Mucosa of descending colon (tissue), 3 donors: ENCODE measurements around the gene TBL1XR1. TPM values are rescaled to one million over a fixed set of nuclear protein-coding genes. Genes with fewer than 3 reads are reported as not detected.

Source experiments
- ATAC-seq: fragments of 200-7000 bp; cut with Tn5 transposase; one replicate; pipeline ENCODE4 v1.9.1; 2020; ENCODE audit warnings: mild to moderate bottlenecking, moderate library complexity
- DNase-seq, 3 donors: peaks; one replicate each; pipeline ENCODE4 v3.0.0-alpha.2; 2020
- H3K36me3 ChIP-seq: fragments of 200-600 bp; one replicate; pipeline ENCODE4 v1.8.0; 2021; ENCODE audit warnings: low read depth, mild to moderate bottlenecking
- H3K4me1 ChIP-seq: fragments of 200-600 bp; one replicate; pipeline ENCODE4 v1.8.0; 2021; ENCODE audit warnings: low read depth, mild to moderate bottlenecking
- H3K4me3 ChIP-seq: fragments of 200-600 bp; one replicate; pipeline ENCODE4 v1.8.0; 2021; ENCODE audit warnings: mild to moderate bottlenecking
- H3K9me3 ChIP-seq: fragments of 200-600 bp; one replicate; pipeline ENCODE4 v1.8.0; 2021; ENCODE audit warnings: mild to moderate bottlenecking
- CTCF ChIP-seq: fragments of 200-600 bp; IDR thresholded peaks from one replicate; pipeline ENCODE4 v1.8.0; 2022; ENCODE audit warnings: antibody characterized with exemption, mild to moderate bottlenecking
- intact Hi-C, 2 donors: fragments of 100-400 bp; cut with DNase I in 1 of 2; cut with micrococcal nuclease in 1 of 2; formaldehyde crosslinking; loops; one replicate each; pipeline versions ENCODE4 v1.11.0 to v1.11.1; 2022; cut with DNase I, micrococcal nuclease
- total RNA-seq, 3 donors: library from RNA; stranded (reverse); fragmentation: NEBNext Ultra II Directional in 2 of 3; extraction: Animal tissue kit (Norgen Biotek cat#: 25700) in 2 of 3; gene quantifications; one replicate each; pipeline versions ENCODE4 v1.2.1 to v1.2.4, GENCODE V29; 2021 to 2023
- donor health status: DM: no; HTN: no; CAD: no; lungs with moderate emphysema.
- donor health status: DM: no; HTN: no; CAD: no.
- donor health status: DM: no; HTN: yes; CAD: no.

Gene TBL1XR1
- total RNA-seq, 3 donors from 2014 or later, result 175 to 200 (median 178) TPM

- TF ChIP-seq CTCF, result no peak
- peak; percentile 46 for ATAC-seq
- H3K4me1 ChIP-seq, result peaks cover 30% of the 10 kb centered on the region
- no peak for DNase-seq
- no peaks in the 10 kb centered on the region for H3K36me3 ChIP-seq
- H3K9me3 ChIP-seq, result no peaks in the 10 kb centered on the region
- no peak overlapping the region for H3K4me3 ChIP-seq
- intact Hi-C loops, result loop anchor here in 1 of 2 donors (5.0 kb wide), 1 partner anchor 85 kb away; no protein-coding TSS in a partner anchor
Measured at GRCh38 chr3:177212278-177212610, 15.0 kb upstream of the TBL1XR1 start.

GRCh38 chr3:177211503-177212277 is 14.4 kb upstream of the TBL1XR1 start:
- Histone ChIP-seq H3K4me3 (no peak overlapping the region), H3K4me1 (peaks cover 30% of the 10 kb centered on the region), H3K36me3 (no peaks in the 10 kb centered on the region), H3K9me3 (no peaks in the 10 kb centered on the region)
- ATAC-seq, result peak; percentile 95
- DNase-seq, result peak in 2 of 3 donors; percentile 65 to 95
- TF ChIP-seq CTCF, result no peak
- intact Hi-C loops, result loop anchor here in 1 of 2 donors (5.0 kb wide), 1 partner anchor 86 kb away; no protein-coding TSS in a partner anchor

- ATAC-seq (peak; percentile 22), DNase-seq (no peak)
- Histone ChIP-seq H3K4me1 (peaks cover 30% of the 10 kb centered on the region), H3K9me3 (no peaks in the 10 kb centered on the region), H3K36me3 (no peaks in the 10 kb centered on the region), H3K4me3 (no peak overlapping the region)
- no peak for TF ChIP-seq CTCF
- intact Hi-C loops, result loop anchor here in 1 of 2 donors (5.0 kb wide), 1 partner anchor 86 kb away; no protein-coding TSS in a partner anchor
Measured at GRCh38 chr3:177210744-177211502, 13.6 kb upstream of the TBL1XR1 start.

- intact Hi-C loops, result no loop called here
- DNase-seq, result no peak
- H3K36me3 ChIP-seq, result no peaks in the 10 kb centered on the region
- no peak overlapping the region for H3K4me3 ChIP-seq
- no peak for ATAC-seq
- H3K9me3 ChIP-seq, result no peaks in the 10 kb centered on the region
- no peak for TF ChIP-seq CTCF
- peaks cover 30% of the 10 kb centered on the region for H3K4me1 ChIP-seq
Measured at GRCh38 chr3:177209509-177209908, 12.2 kb upstream of the TBL1XR1 start.

- Histone ChIP-seq H3K4me1 (peaks cover 22% of the 10 kb centered on the region), H3K4me3 (no peak overlapping the region), H3K36me3 (no peaks in the 10 kb centered on the region), H3K9me3 (no peaks in the 10 kb centered on the region)
- intact Hi-C loops, result no loop called here
- ATAC-seq (no peak), DNase-seq (no peak)
- no peak for TF ChIP-seq CTCF
Measured at GRCh38 chr3:177208781-177209180, 11.5 kb upstream of the TBL1XR1 start.
